ENCODE measurements around the gene PDGFA.

DNA sequence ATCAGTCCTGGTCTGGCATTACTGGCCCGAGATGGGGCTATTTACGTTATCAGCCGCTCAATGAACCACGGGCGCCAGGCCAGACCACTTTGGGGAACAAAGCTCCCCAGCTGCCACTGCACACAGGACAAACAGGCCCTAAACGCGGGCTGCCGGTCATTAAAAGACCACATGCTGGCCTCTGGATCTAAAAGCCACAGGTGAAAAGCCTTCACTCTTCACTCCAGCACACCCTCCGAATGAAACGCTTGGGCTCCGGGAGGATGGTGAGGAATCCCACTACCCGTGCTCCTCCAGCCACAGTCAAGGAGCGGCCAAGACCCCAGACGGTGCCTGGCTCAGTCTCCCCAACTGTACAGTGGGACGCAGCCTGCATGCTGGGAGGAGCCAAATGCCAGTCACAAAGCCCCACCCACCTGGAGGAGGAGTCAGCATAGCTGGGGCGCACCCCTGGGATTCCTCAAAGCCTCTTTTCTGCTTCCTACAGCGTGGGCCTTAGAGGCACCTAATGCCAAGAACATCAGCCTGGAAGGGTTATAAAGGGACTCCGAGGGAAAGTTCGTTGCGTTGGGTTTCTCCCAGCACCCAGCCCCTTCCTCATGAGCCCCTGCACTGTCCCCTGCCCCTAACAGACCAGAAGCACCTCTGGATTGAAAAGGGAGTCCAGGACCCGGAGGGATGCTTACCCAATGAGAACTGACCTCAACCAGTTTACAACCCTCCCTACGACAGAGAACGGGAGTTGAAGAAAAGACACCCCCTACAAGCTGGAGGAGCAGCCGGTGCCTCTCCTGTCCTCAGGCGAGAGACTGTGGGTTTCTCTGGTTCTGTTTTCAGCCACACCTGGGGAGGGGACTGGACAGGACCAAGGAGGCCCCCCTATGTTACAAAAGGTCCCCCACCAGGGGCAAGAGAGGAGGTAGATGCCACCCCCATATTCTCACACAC is 4.7 kb downstream of the PDGFA start:
- TF ChIP-seq, protein P1, sequence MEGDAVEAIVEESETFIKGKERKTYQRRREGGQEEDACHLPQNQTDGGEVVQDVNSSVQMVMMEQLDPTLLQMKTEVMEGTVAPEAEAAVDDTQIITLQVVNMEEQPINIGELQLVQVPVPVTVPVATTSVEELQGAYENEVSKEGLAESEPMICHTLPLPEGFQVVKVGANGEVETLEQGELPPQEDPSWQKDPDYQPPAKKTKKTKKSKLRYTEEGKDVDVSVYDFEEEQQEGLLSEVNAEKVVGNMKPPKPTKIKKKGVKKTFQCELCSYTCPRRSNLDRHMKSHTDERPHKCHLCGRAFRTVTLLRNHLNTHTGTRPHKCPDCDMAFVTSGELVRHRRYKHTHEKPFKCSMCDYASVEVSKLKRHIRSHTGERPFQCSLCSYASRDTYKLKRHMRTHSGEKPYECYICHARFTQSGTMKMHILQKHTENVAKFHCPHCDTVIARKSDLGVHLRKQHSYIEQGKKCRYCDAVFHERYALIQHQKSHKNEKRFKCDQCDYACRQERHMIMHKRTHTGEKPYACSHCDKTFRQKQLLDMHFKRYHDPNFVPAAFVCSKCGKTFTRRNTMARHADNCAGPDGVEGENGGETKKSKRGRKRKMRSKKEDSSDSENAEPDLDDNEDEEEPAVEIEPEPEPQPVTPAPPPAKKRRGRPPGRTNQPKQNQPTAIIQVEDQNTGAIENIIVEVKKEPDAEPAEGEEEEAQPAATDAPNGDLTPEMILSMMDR (conservative IDR thresholded peaks at IDR 0.05; ENCODE audit: low read length) = no peak
- no peak for TF ChIP-seq EZH2phosphoT487 (IDR thresholded peaks at IDR 0.05; ENCODE audit: borderline replicate concordance, low read depth, low read length)
